NB4 (cell line): Measurements from ENCODE around the gene HES2.

Source experiments
- DNase-seq: peaks from one replicate; pipeline ENCODE4 v3.0.0; 2010; ENCODE audit warnings: low read depth
- H3K4me3 ChIP-seq: one replicate; pipeline ENCODE4 v1.5.1; 2011; ENCODE audit warnings: mild to moderate bottlenecking, low read depth, low read length, moderate library complexity
- MYC ChIP-seq: IDR thresholded peaks from 2 replicates; pipeline ENCODE4 v1.6.1; 2011; ENCODE audit warnings: low read depth, low read length
- POLR2A ChIP-seq: IDR thresholded peaks from 2 replicates; pipeline ENCODE4 v1.6.1; 2011; ENCODE audit warnings: mild to moderate bottlenecking; ENCODE audit not compliant: insufficient read length; ENCODE audit errors: extremely low read depth
- TF ChIP-seq, protein P1 (sequence below): IDR thresholded peaks from 2 replicates; pipeline ENCODE4 v1.6.1; 2011; ENCODE audit warnings: low read depth, low read length
- TF ChIP-seq, protein P2 (sequence below): IDR thresholded peaks from one replicate; pipeline ENCODE4 v1.5.1; 2012; ENCODE audit warnings: low read depth, low read length

HES2 gene

GRCh38 chr1:6421266-6421665, 1.5 kb upstream of the HES2 start:
- no peak overlapping the region for H3K4me3 ChIP-seq
- no peak for TF ChIP-seq POLR2A
- TF ChIP-seq, protein P1, sequence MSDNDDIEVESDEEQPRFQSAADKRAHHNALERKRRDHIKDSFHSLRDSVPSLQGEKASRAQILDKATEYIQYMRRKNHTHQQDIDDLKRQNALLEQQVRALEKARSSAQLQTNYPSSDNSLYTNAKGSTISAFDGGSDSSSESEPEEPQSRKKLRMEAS, result no peak
- TF ChIP-seq, protein P2, sequence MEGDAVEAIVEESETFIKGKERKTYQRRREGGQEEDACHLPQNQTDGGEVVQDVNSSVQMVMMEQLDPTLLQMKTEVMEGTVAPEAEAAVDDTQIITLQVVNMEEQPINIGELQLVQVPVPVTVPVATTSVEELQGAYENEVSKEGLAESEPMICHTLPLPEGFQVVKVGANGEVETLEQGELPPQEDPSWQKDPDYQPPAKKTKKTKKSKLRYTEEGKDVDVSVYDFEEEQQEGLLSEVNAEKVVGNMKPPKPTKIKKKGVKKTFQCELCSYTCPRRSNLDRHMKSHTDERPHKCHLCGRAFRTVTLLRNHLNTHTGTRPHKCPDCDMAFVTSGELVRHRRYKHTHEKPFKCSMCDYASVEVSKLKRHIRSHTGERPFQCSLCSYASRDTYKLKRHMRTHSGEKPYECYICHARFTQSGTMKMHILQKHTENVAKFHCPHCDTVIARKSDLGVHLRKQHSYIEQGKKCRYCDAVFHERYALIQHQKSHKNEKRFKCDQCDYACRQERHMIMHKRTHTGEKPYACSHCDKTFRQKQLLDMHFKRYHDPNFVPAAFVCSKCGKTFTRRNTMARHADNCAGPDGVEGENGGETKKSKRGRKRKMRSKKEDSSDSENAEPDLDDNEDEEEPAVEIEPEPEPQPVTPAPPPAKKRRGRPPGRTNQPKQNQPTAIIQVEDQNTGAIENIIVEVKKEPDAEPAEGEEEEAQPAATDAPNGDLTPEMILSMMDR, result no peak
- no peak for TF ChIP-seq MYC
- no peak for DNase-seq

DNA sequence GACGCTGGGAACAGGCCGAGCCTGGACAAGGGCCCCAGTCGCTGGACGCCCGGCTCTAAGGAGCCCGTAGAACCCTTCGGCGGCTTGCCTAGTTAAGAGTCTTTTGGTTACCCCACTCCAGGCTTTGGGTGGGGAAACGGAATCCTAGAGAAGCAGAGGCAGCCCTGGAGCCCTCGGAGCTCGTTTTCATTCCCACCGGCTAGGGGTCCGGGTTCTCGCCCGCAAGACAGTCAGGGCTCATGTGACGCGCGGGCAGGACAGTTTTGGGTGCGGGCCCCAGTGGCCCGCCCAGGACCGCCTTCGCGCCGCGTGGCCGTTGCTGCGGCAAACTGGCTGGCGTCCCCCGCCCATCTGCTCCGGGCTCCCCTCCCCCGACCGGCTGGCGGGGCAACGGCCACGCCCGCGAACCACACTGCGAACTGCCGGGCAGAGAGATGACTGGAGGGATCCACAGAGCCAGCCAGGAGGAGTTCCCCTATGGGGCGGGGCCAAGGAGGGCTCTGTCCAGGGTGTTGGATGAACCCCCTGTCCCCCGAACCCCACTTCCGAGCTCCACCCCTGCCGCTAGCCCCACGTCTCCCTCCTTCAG, 829 bp upstream of the HES2 start:
- peak overlapping the region; percentile 11 for H3K4me3 ChIP-seq
- TF ChIP-seq POLR2A (peak; percentile 35), MYC (no peak)
- TF ChIP-seq, protein P1, result 0 out of 2 replicates have a peak, but pooled peaks have one; percentile 32
- DNase-seq, result peak; percentile 76

- no peak for TF ChIP-seq POLR2A
- TF ChIP-seq, protein P2, result no peak
- peak; percentile 60 for DNase-seq
- no peak overlapping the region for H3K4me3 ChIP-seq
Measured at GRCh38 chr1:6419397-6419803, 319 bp downstream of the HES2 start.

- no peak for DNase-seq
- TF ChIP-seq, protein P1, result no peak
- TF ChIP-seq POLR2A, result no peak
- TF ChIP-seq MYC, result no peak
- TF ChIP-seq, protein P2, result no peak
- H3K4me3 ChIP-seq, result no peak overlapping the region
Measured at GRCh38 chr1:6418668-6419396, 887 bp downstream of the HES2 start.

DNA sequence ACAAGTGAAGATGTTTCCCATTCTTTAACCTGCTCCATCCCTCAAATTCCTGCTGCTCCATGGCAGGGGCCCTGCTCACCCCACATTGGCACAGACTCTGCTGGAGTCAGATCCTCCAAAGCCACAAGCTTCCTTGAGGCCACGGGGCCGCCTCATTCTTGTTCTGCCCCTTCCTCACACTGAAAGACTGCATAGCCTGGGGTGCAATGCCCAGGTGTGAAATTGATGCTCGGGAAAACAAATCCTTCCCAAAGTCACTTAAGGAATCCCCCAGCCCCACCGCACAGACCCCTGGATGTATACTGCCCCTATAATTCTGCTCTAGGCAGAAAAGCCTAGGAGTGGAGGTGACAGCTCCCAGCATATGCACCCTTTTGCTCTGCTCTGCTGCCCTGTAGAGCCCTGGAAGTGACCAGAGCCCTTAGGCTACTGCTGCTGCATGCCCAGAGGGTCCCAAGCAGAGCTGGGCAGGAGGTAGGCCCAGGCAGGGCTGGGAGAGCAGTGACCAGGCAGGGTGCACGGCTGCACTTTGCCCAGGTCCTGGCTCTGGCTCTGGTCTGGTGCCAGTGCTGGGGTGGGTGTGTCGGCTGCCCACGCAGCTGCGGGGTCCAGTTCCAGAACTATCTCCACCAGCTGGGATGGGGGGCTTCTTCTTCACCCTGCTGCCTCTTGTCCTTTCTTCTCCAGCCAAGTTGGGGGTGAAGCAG, 1.6 kb downstream of the HES2 start:
- DNase-seq, result no peak
- no peak overlapping the region for H3K4me3 ChIP-seq
- TF ChIP-seq, protein P1, result no peak
- TF ChIP-seq MYC, result no peak
- TF ChIP-seq POLR2A, result no peak
- TF ChIP-seq, protein P2, result no peak

DNA sequence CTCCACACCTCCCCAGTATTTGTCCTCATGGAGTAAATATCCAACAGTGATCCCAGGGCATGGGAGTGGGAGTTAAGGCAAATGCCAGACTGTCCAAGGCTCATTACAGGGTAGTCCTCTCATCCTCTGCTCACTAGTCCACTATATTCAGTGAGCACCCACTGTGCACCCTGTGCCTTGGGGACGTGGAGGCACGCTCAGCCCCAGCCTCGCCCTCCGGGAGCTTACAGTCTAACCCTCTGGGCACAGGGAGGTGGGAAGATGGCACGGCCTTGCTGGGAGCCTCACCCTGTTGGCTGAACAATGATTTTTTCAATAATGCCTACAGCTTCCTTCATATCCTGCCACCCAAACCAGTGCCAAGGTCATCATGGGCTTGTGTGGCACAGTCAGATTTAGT, 2.8 kb downstream of the HES2 start:
- DNase-seq, result no peak
- no peak overlapping the region for H3K4me3 ChIP-seq
- TF ChIP-seq, protein P1, result no peak
- TF ChIP-seq POLR2A (no peak), MYC (no peak)
- TF ChIP-seq, protein P2, result no peak
